HEK293T (cell line): ENCODE results near the gene ITPK1.
"Not testable (repeated sequence)": the region's sequence is repeated elsewhere in the genome, so short reads cannot be mapped to it uniquely, and the experiment has no call there.

ENCODE experiments used
- CTCF ChIA-PET: fragments of 350-600 bp; formaldehyde crosslinking; extraction: SDS; loops from one replicate; lab custom pipeline; 2021; ENCODE audit warnings: antibody characterized with exemption, inconsistent platforms; lab: Yijun Ruan, JAX
- POLR2A ChIA-PET: fragments of 350-600 bp; formaldehyde crosslinking; extraction: SDS; loops from one replicate; lab custom pipeline; 2020; ENCODE audit warnings: antibody characterized with exemption, inconsistent platforms; lab: Yijun Ruan, JAX
- DNase-seq: peaks from one replicate; pipeline ENCODE4 v3.0.0; 2012; ENCODE audit warnings: mixed read lengths; ENCODE audit errors: extremely low spot score
- ARNT ChIP-seq: fragments of 450-650 bp; IDR thresholded peaks from 2 replicates; pipeline ENCODE4 v1.6.1; 2017; ENCODE audit warnings: mild to moderate bottlenecking
- BHLHE40 ChIP-seq: fragments of 450-650 bp; IDR thresholded peaks from 2 replicates; pipeline ENCODE4 v1.6.1; 2016; ENCODE audit warnings: mild to moderate bottlenecking, moderate library complexity, borderline replicate concordance
- CTBP1 ChIP-seq: fragments of 450-650 bp; IDR thresholded peaks from 2 replicates; pipeline ENCODE4 v1.6.1; 2016; ENCODE audit warnings: borderline replicate concordance
- ELF4 ChIP-seq: fragments of 450-650 bp; IDR thresholded peaks from 2 replicates; pipeline ENCODE4 v1.6.1; 2017; ENCODE audit warnings: antibody characterized with exemption
- FOXA1 ChIP-seq: fragments of 450-650 bp; IDR thresholded peaks from 2 replicates; pipeline ENCODE4 v1.6.1; 2016; ENCODE audit warnings: mild to moderate bottlenecking
- FOXK2 ChIP-seq: fragments of 450-650 bp; IDR thresholded peaks from 2 replicates; pipeline ENCODE4 v1.6.1; 2016; ENCODE audit warnings: mild to moderate bottlenecking
- FOXM1 ChIP-seq: fragments of 450-650 bp; IDR thresholded peaks from 2 replicates; pipeline ENCODE4 v1.6.1; 2017; ENCODE audit warnings: mild to moderate bottlenecking, borderline replicate concordance
- HDGF ChIP-seq: fragments of 450-650 bp; IDR thresholded peaks from 2 replicates; pipeline ENCODE4 v1.6.1; 2017; ENCODE audit warnings: antibody characterized with exemption, borderline replicate concordance
- L3MBTL2 ChIP-seq: fragments of 450-650 bp; conservative IDR thresholded peaks from 2 replicates; pipeline ENCODE4 v1.6.1; 2016; ENCODE audit warnings: mild to moderate bottlenecking
- LEF1 ChIP-seq: fragments of 450-650 bp; IDR thresholded peaks from 2 replicates; pipeline ENCODE4 v1.6.1; 2017; ENCODE audit warnings: mild to moderate bottlenecking, borderline replicate concordance
- NFRKB ChIP-seq: fragments of 450-650 bp; IDR thresholded peaks from 2 replicates; pipeline ENCODE4 v1.6.1; 2016; ENCODE audit warnings: mild to moderate bottlenecking, moderate library complexity
- SP1 ChIP-seq: fragments of 450-650 bp; IDR thresholded peaks from 2 replicates; pipeline ENCODE4 v1.6.1; 2017
- SUZ12 ChIP-seq: fragments of 450-650 bp; IDR thresholded peaks from 2 replicates; pipeline ENCODE4 v1.6.1; 2016; ENCODE audit warnings: mild to moderate bottlenecking
- TARDBP ChIP-seq: fragments of 450-650 bp; IDR thresholded peaks from 2 replicates; pipeline ENCODE4 v1.6.1; 2016
- ZNF384 ChIP-seq: fragments of 450-650 bp; IDR thresholded peaks from 2 replicates; pipeline ENCODE4 v1.6.1; 2016
- TF ChIP-seq, protein P1 (sequence below): fragments of 450-650 bp; IDR thresholded peaks from 2 replicates; pipeline ENCODE4 v1.6.1; 2016

The ITPK1 gene

DNA sequence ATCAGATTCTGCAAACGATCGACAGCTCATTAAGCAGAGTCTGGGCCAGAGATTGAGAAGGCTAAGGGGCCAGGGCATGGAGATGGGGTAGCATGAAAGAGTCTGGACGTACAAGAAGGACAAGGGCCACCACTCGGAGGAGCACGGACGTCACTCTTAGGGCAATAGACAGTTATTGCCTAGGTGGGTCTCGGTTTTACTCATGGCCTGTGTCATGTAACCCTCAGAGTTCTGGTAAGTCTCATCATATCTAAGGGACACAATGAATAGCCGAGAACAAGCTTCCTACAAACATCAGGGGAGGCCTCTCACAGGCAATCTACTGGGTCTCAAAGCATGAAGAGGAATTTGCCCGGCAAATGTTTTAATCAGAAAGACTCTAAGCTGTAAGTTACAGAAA lies 30.4 kb upstream of the ITPK1 start:
- DNase-seq, result no peak
- ChIA-PET POLR2A (no interaction called here), CTCF (interaction anchor here (1.1 to 2.1 kb wide), 3 partner anchors 14 to 33 kb away, joined by 4 to 8 read pairs (median 5); no protein-coding TSS in a partner anchor)
- TF ChIP-seq FOXK2 (no peak), ZNF384 (no peak), LEF1 (no peak), BHLHE40 (no peak), SUZ12 (no peak), L3MBTL2 (no peak), SP1 (no peak)
- TF ChIP-seq, protein P1, sequence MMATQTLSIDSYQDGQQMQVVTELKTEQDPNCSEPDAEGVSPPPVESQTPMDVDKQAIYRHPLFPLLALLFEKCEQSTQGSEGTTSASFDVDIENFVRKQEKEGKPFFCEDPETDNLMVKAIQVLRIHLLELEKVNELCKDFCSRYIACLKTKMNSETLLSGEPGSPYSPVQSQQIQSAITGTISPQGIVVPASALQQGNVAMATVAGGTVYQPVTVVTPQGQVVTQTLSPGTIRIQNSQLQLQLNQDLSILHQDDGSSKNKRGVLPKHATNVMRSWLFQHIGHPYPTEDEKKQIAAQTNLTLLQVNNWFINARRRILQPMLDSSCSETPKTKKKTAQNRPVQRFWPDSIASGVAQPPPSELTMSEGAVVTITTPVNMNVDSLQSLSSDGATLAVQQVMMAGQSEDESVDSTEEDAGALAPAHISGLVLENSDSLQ, result no peak

DNA sequence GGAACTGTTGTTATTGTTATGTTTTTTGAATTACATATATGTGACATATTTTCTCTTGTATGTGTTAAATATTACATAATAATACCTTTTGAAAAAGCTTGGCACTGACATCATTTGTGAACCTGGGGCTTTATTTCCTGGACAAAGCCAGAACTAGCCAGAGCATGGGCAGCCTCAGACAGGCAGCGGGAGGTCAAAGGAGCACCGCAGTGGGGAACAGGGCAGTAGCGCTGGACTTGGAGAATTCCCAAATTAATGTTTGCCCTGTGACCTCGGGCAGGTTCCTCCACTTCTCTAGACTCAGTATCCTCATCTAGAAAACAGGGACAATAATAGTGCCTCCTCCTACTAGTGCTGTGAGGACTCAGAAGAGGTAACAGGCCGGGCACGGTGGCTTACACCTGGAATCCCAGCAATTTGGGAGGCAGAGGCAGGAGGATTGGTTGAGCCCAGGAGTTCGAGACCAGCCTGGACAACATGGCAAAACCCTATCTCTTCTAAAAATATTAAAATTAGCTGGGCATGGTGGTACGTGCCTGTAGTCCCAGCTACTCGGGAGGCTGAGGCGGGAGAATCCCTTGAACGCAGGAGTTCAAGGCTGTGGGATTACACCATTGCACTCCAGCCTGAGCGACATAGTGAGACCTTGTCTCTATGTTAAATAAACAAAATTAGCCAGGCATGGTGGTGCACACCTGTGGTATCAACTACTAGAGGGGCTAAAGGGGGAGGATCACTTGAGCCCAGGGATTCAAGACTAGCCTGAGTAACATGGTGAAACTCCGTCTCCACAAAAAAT lies 27.3 kb upstream of the ITPK1 start:
- ChIA-PET CTCF (no interaction called here), POLR2A (no interaction called here)
- TF ChIP-seq ZNF384 (no peak), ARNT (no peak), ELF4 (no peak)
- DNase-seq, result no peak

DNA sequence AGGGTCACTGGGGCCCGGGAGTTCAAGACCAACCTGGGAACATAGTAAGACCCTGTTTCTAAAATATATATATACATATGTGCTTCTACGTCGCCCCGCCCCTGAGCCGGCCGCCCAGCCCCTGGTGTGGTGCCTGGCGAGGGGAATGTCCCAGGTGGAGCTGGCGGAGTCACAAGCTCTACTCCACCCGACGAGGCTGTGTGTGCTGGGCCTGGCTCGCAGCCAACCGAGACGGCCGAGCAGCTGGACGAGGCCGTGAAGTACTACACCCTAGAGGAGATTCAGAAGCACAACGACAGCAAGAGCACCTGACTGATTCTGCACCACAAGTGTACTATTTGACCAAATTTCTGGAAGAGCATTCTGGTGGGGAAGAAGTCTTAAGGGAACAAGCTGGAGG lies 22.1 kb upstream of the ITPK1 start:
- no peak for TF ChIP-seq FOXM1
- DNase-seq, result peak; percentile 41
- CTCF ChIA-PET, result interaction anchor here (2.0 kb wide), 2 partner anchors 25 to 185 kb away, joined by 5 to 21 read pairs; no protein-coding TSS in a partner anchor
- POLR2A ChIA-PET, result interaction anchor here (1.0 to 1.2 kb wide), 2 partner anchors 21 to 23 kb away, joined by 3 to 4 read pairs; no protein-coding TSS in a partner anchor

DNA sequence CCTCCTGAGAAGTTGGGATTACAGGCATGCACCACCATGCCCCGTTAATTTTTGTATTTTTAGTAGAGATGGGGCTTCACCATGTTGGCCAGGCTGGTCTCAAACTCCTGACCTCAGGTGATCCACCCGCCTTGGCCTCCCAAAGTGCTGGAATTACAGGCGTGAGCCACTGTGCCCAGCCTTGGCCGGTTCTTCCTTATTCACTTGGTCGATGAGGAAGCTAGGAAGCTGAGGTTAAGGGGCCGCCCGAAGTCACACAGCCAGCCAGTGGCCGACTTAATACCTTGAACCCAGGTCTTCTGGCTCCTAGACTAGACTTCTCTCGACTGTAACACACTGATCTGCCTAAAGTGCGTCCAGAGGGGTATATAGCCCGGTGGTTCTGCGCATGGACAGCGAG lies 20.8 kb upstream of the ITPK1 start:
- CTCF ChIA-PET, result interaction anchor here (0.6 kb wide), 1 partner anchor 23 kb away, joined by 3 read pairs; no protein-coding TSS in a partner anchor
- DNase-seq, POLR2A ChIA-PET: not testable (repeated sequence)

DNA sequence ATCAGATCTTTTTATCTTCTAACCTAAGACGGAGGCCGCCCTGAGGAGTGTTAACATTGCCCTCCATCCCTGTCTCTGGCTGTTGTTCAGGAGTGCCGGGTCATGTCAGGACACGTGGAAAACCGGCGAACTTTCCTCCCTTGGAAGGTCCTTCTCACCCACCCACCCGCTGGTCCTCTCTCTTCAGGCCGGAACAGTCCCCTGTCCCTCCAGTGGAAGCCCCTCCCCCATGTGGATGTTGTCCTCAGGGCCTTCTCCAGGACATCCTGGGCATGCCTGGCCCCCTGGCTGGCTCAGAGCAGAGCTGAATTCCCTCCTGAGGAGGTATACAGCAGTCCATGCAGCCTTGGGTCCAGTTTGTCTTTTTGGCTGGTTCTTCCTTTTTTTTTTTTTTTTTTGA lies 20.3 kb upstream of the ITPK1 start:
- CTCF ChIA-PET, result interaction anchor here (0.6 kb wide), 2 partner anchors 23 to 201 kb away, joined by 3 read pairs; no protein-coding TSS in a partner anchor
- POLR2A ChIA-PET, result no interaction called here
- TF ChIP-seq SP1 (no peak), LEF1 (no peak), ARNT (no peak), ELF4 (no peak), FOXM1 (no peak), SUZ12 (no peak), HDGF (no peak), BHLHE40 (no peak), FOXK2 (no peak)
- TF ChIP-seq, protein P1, result no peak
- DNase-seq, result no peak

DNA sequence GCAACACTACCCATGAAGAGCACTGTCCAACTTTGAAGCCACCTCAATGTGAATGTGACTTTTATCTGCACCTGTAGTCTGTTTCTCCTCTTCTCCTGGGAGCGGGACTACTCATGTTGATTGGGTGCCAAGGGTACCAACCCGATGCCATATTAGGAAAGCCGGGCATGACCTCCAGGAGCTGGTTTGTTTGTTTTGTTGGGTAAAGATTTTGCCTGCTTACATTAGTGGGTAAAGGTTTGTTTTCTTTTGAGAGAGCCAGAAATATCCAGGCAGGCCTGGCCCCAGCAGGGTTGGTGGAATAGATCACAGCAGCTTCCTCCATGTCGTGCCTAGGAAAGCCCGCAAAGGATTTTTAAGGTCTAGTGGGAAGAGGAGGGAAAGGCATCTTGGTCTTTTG lies 19.7 kb upstream of the ITPK1 start:
- ChIA-PET CTCF (interaction anchor here (0.6 to 1.4 kb wide), 2 partner anchors 22 to 201 kb away, joined by 3 to 4 read pairs; no protein-coding TSS in a partner anchor), POLR2A (no interaction called here)
- no peak for TF ChIP-seq FOXM1
- no peak for TF ChIP-seq BHLHE40
- TF ChIP-seq FOXK2, result no peak
- TF ChIP-seq, protein P1, result no peak
- no peak for TF ChIP-seq LEF1
- TF ChIP-seq ZNF384, result no peak
- TF ChIP-seq TARDBP, result no peak
- no peak for TF ChIP-seq SP1
- TF ChIP-seq HDGF, result no peak
- TF ChIP-seq FOXA1, result no peak
- TF ChIP-seq NFRKB, result no peak
- no peak for TF ChIP-seq SUZ12
- TF ChIP-seq CTBP1, result no peak
- TF ChIP-seq ARNT, result no peak
- no peak for TF ChIP-seq L3MBTL2
- no peak for TF ChIP-seq ELF4

DNA sequence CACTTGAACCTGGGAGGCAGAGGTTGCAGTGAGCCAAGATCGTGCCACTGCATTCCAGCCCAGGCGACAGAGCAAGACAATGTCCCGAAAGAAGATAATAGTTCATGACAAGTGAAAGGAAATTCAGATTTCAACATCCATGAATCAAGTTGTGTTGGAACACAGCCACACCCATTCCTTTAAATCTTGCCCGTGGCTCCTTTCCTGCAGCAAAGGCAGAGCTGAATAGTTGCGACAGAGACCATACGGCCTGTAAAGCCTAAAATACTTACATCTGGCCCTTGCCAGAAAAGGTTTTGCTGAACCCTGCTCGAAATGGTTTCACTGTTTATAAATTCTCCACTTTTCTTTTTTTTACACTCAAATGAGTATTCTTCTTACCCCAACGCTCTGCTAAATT lies 17.7 kb upstream of the ITPK1 start:
- ChIA-PET CTCF (interaction anchor here (1.1 to 3.8 kb wide), 3 partner anchors 19 to 30 kb away, joined by 3 to 49 read pairs (median 5); no protein-coding TSS in a partner anchor), POLR2A (no interaction called here)
- DNase-seq, result no peak
- TF ChIP-seq CTBP1, result no peak
- TF ChIP-seq BHLHE40, result no peak
- TF ChIP-seq TARDBP, result no peak
- TF ChIP-seq SP1, result no peak
- TF ChIP-seq FOXM1, result no peak
- TF ChIP-seq, protein P1, result no peak
- TF ChIP-seq FOXA1, result no peak
- TF ChIP-seq SUZ12, result no peak
- TF ChIP-seq FOXK2, result no peak
- no peak for TF ChIP-seq HDGF
- TF ChIP-seq ARNT, result no peak
- no peak for TF ChIP-seq L3MBTL2
- TF ChIP-seq NFRKB, result no peak
- TF ChIP-seq ZNF384, result no peak
- no peak for TF ChIP-seq ELF4

More for the DNA sequence above, 19.7 kb upstream of the ITPK1 start:
- no peak for DNase-seq
